Right lobe of liver (tissue), 6 donors: ENCODE results near the gene PTPN4. TPM values are rescaled to one million over a fixed set of nuclear protein-coding genes. Genes with fewer than 3 reads are reported as not detected.
"Not testable (repeated sequence)": the region's sequence is repeated elsewhere in the genome, so short reads cannot be mapped to it uniquely, and the experiment has no call there.

ENCODE experiments used
- ATAC-seq, 4 donors: fragments of 200-7000 bp; cut with Tn5 transposase; one replicate each; pipeline ENCODE4 v1.9.1; 2020; ENCODE audit warnings: mild to moderate bottlenecking in 4 of 4, moderate library complexity in 4 of 4
- DNase-seq, 3 donors: peaks; one replicate each; pipeline ENCODE4 v3.0.0-alpha.2; 2020
- H3K27ac ChIP-seq, 3 donors: fragments of 200-600 bp; one replicate each; pipeline ENCODE4 v1.8.0; 2022
- H3K27me3 ChIP-seq, 2 donors: fragments of 200-600 bp; one replicate each; pipeline ENCODE4 v1.8.0; 2022
- H3K36me3 ChIP-seq, 4 donors: fragments of 200-600 bp; sonication (generic) in 1 of 4; one replicate each; pipeline versions ENCODE4 v1.5.1 to v1.8.0; 2017 to 2022; ENCODE audit warnings: control low read depth in 1 of 4
- H3K4me1 ChIP-seq, 4 donors: fragments of 200-600 bp; sonication (generic) in 1 of 4; one replicate each; pipeline versions ENCODE4 v1.5.1 to v1.8.0; 2017 to 2022; ENCODE audit warnings: control low read depth in 1 of 4
- H3K4me3 ChIP-seq, 3 donors: fragments of 200-600 bp; one replicate each; pipeline ENCODE4 v1.8.0; 2022
- H3K9me3 ChIP-seq, 4 donors: fragments of 200-600 bp; sonication (generic) in 1 of 4; one replicate each; pipeline versions ENCODE4 v1.5.1 to v1.8.0; 2017 to 2022; ENCODE audit warnings: control low read depth in 1 of 4
- CTCF ChIP-seq, 4 donors: fragments of 200-600 bp in 3 of 4; fragments of 450-650 bp in 1 of 4; IDR thresholded peaks; one replicate each; pipeline versions ENCODE4 v1.5.1 to v1.8.0; 2016 to 2022; ENCODE audit warnings: antibody characterized with exemption in 4 of 4, mild to moderate bottlenecking in 2 of 4
- POLR2A ChIP-seq: fragments of 450-650 bp; IDR thresholded peaks from one replicate; pipeline ENCODE4 v1.6.1; 2017; ENCODE audit warnings: antibody characterized with exemption, mild to moderate bottlenecking
- whole genome bisulfite sequencing: methylation state at CpG from one replicate; pipeline ENCODE4 v1.1.6; 2018; ENCODE audit warnings: low coverage, low lambda C conversion rate; ENCODE audit not compliant: insufficient coverage; ENCODE audit errors: missing lambda C conversion rate; 5-methylcytosine and 5-hydroxymethylcytosine counted together
- intact Hi-C, 2 donors: fragments of 100-400 bp; cut with DNase I; formaldehyde crosslinking; loops; one replicate each; pipeline versions ENCODE4 v1.11.2 to v1.14.1; 2022
- total RNA-seq, 6 experiments: library from RNA; depleted of rRNA in 2 of 6; stranded (reverse); fragments of >200 nt in 2 of 6; fragmentation: NEBNext Ultra II Directional in 3 of 6; extraction: Animal tissue kit (Norgen Biotek cat#: 25700) in 3 of 6; gene quantifications; one replicate each; pipeline versions ENCODE4 v1.1.0 to v1.2.4, GENCODE V29; 2016 to 2023
- donor health status: DM: no; HTN: yes; CAD: no.
- donor health status: DM: no; HTN: no; CAD: no.
- donor health status: DM: no; HTN: no; CAD: no.
- donor health status: DM: no; HTN: yes; CAD: no.
- donor health status: DM: no; HTN: yes; CAD: no.

The PTPN4 gene
- total RNA-seq, 6 experiments from 2014 or later, result 8.5 to 19.9 (median 14.8) TPM

- no peak for ATAC-seq
- Histone ChIP-seq H3K36me3 (no peaks in the 10 kb centered on the region), H3K27ac (no peak overlapping the region), H3K9me3 (no peaks in the 10 kb centered on the region), H3K4me1 (no peaks in the 10 kb centered on the region), H3K27me3 (no peaks in the 10 kb centered on the region), H3K4me3 (no peak overlapping the region)
- WGBS, result 86% methylated on average over 2 of the region's 2 CpGs
- intact Hi-C loops, result no loop called here
- TF ChIP-seq CTCF (IDR thresholded peaks at IDR 0.05) (no peak), POLR2A (no peak)
- DNase-seq, result no peak
These were observed 43.4 kb downstream of the PTPN4 start for GRCh38 chr2:119803101-119803500.

DNA sequence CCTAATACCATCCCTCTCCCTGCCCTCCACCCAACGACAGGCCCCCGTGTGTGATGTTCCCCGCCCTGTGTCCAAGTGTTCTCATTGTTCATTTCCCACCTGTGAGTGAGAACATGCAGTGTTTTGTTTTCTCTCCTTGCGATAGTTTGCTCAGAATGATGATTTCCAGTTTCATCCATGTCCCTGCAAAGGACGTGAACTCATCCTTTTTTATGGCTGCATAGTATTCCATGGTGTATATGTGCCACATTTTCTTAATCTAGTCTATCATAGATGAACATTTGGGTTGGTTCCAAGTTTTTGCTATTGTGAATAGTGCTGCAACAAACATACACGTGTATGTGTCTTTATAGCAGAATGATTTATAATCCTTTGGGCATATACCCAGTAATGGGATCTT lies 44.7 kb downstream of the PTPN4 start:
- 98% methylated on average over 6 of the region's 6 CpGs for WGBS

DNA sequence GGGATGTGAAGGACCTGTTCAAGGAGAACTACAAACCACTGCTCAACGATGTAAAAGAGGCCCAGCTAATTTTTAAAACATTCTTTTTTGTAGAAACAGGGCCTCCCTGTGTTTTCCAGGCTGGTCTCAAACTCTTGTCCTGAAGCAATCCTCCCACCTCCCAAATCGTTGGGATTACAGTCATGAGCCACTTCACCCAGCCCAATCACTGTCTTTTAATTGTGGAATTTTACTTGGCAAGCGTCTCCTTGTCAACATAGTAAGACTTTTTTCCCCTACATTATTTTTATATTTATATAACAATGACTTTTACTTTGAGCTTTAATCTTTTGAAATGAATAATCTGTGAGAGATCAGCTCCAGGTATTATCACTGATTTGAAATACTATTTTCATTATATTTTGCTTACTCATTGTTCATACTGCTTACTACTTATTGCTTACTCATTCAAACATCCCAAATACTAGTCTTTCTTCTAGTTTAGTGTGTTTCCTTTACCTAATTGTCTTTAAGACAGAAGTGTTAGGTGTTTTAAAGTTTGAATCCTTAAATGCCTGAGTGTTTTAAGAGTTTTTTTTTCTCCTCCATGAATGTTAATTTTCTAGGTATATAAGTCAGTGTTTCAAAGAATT lies 48.9 kb downstream of the PTPN4 start:
- 70% methylated on average over 3 of the region's 3 CpGs for WGBS
- Histone ChIP-seq H3K27me3 (no peaks in the 10 kb centered on the region), H3K4me3 (no peak overlapping the region), H3K27ac (no peak overlapping the region), H3K9me3 (no peaks in the 10 kb centered on the region), H3K36me3 (no peaks in the 10 kb centered on the region), H3K4me1 (peaks cover 0 to 9% (median 3%) of the 10 kb centered on the region in 4 donors)
- intact Hi-C loops, result no loop called here
- DNase-seq (no peak), ATAC-seq (no peak)
- TF ChIP-seq CTCF (IDR thresholded peaks at IDR 0.05), result no peak

More for the DNA sequence above, 44.7 kb downstream of the PTPN4 start:
- ATAC-seq, intact Hi-C loops, H3K27me3 ChIP-seq, H3K4me1 ChIP-seq, H3K27ac ChIP-seq, H3K36me3 ChIP-seq, H3K9me3 ChIP-seq, DNase-seq, H3K4me3 ChIP-seq: not testable (repeated sequence)

DNA sequence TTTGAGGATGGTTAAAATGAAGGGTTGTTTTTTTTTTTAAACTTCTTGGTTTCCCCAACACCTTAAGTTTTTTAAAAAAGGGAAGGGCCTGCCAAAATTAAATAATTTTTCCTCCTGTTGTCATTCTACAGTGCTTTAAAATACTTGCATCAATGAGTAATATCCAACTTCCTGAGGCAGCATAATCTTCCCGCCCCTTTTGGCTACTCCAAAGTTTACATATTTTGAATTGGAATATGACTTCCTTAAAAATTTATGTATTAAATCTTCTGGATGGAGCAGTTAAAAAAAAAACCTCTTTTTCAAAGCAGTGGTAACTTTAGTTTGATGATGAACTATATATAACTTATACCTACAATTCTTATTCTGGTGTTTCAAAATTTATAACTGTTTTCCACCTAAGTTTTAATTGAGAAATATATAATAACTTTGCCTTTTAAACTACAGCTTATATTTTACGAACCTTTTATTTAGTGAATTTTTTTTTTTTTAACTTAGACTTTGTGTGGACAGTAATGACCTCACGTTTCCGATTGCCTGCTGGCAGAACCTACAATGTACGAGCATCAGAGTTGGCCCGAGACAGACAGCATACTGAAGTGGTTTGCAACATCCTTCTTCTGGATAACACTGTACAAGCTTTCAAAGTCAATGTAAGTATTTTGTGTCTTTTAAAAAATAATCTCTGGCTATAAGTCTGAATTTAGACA lies 49.8 kb downstream of the PTPN4 start:
- ATAC-seq, result peak; percentile 79 to 98 (median 84)
- intact Hi-C loops, result no loop called here
- no peak for DNase-seq

More for the DNA sequence above, 49.8 kb downstream of the PTPN4 start:
- H3K36me3 ChIP-seq, result no peaks in the 10 kb centered on the region
- 33% methylated on average over 6 of the region's 6 CpGs for WGBS
- H3K4me1 ChIP-seq, result peaks cover 0 to 9% (median 3%) of the 10 kb centered on the region in 4 donors
- no peak for TF ChIP-seq POLR2A
- no peak for TF ChIP-seq CTCF (IDR thresholded peaks at IDR 0.05)
- no peak overlapping the region for H3K27ac ChIP-seq
- H3K9me3 ChIP-seq, result no peaks in the 10 kb centered on the region
- no peaks in the 10 kb centered on the region for H3K27me3 ChIP-seq
- no peak overlapping the region for H3K4me3 ChIP-seq
